CD8-positive, alpha-beta memory T cell (primary cell): ENCODE measurements around the gene MYBPC2. TPM values are rescaled to one million over a fixed set of nuclear protein-coding genes. Genes with fewer than 3 reads are reported as not detected.

Experiments
- CTCF ChIA-PET: fragments of 350-600 bp; sonication (Branson Sonifier 250); formaldehyde crosslinking; loops from one replicate; lab custom pipeline; 2021; ENCODE audit warnings: antibody characterized with exemption; lab: Charles Lee
- POLR2A ChIA-PET: fragments of 350-600 bp; sonication (Branson Sonifier 250); formaldehyde crosslinking; loops from one replicate; lab custom pipeline; 2021; ENCODE audit warnings: antibody characterized with exemption; lab: Charles Lee
- DNase-seq, 5 donors: peaks; one replicate each; pipeline versions ENCODE4 v3.0.0 to v3.0.0-alpha.2; 2020 to 2022; ENCODE audit warnings: mixed read lengths in 1 of 5
- H3K27ac ChIP-seq: one replicate; pipeline ENCODE4 v1.7.0; 2013; ENCODE audit warnings: low read depth, mild to moderate bottlenecking, low read length, moderate library complexity
- H3K27me3 ChIP-seq: 2 replicates; pipeline ENCODE4 v1.7.0; 2013; ENCODE audit warnings: low read length, mild to moderate bottlenecking; ENCODE audit not compliant: insufficient read depth, poor library complexity, severe bottlenecking
- H3K36me3 ChIP-seq: 2 replicates; pipeline ENCODE4 v1.7.0; 2013; ENCODE audit warnings: mild to moderate bottlenecking, low read length, moderate library complexity; ENCODE audit not compliant: insufficient read depth
- H3K4me1 ChIP-seq: 2 replicates; pipeline ENCODE4 v1.7.0; 2013; ENCODE audit warnings: mild to moderate bottlenecking, low read length, moderate library complexity; ENCODE audit not compliant: insufficient read depth
- H3K4me3 ChIP-seq: 2 replicates; pipeline ENCODE4 v1.7.0; 2013; ENCODE audit warnings: mild to moderate bottlenecking, low read length
- H3K9me3 ChIP-seq: 2 replicates; pipeline ENCODE4 v1.7.0; 2013; ENCODE audit warnings: mild to moderate bottlenecking, low read length
- H3K27ac Mint-ChIP-seq, 8 donors: one replicate each; pipeline ENCODE4 v1.8.0; 2020 to 2021; ENCODE audit warnings: mixed read lengths in 8 of 8, mild to moderate bottlenecking in 6 of 8, inconsistent platforms in 3 of 8, moderate library complexity in 3 of 8
- H3K27me3 Mint-ChIP-seq, 2 donors: one replicate each; pipeline ENCODE4 v1.8.0; 2020 to 2021; ENCODE audit warnings: mixed read lengths in 2 of 2, mild to moderate bottlenecking in 1 of 2, moderate library complexity in 1 of 2
- H3K36me3 Mint-ChIP-seq, 3 donors: one replicate each; pipeline ENCODE4 v1.8.0; 2020 to 2021; ENCODE audit warnings: mixed read lengths in 3 of 3, inconsistent platforms in 1 of 3, mild to moderate bottlenecking in 1 of 3
- H3K4me1 Mint-ChIP-seq, 3 donors: one replicate each; pipeline ENCODE4 v1.8.0; 2020 to 2021; ENCODE audit warnings: mixed read lengths in 3 of 3, inconsistent platforms in 1 of 3, mild to moderate bottlenecking in 1 of 3
- H3K4me3 Mint-ChIP-seq, 7 donors: one replicate each; pipeline ENCODE4 v1.8.0; 2020 to 2021; ENCODE audit warnings: mixed read lengths in 7 of 7, mild to moderate bottlenecking in 6 of 7, moderate library complexity in 4 of 7, inconsistent platforms in 2 of 7
- H3K9me3 Mint-ChIP-seq, 5 donors: one replicate each; pipeline ENCODE4 v1.8.0; 2020 to 2022; ENCODE audit warnings: mixed read lengths in 5 of 5, mild to moderate bottlenecking in 3 of 5, moderate library complexity in 2 of 5, inconsistent platforms in 1 of 5
- polyA plus RNA-seq: library from polyadenylated mRNA; unstranded; fragments of 300-500 nt; fragmentation: Illumina TruSeq; gene quantifications from one replicate; pipeline ENCODE4 v1.2.3, GENCODE V29; 2021
- total RNA-seq, 2 experiments: library from RNA; stranded (reverse); gene quantifications; one replicate each; pipeline ENCODE4 v1.2.3, GENCODE V29; 2021

MYBPC2 gene
- total and polyA plus RNA-seq, 3 experiments from 2014 or later = 0.07 to 0.24 TPM; not detected in 1

GRCh38 chr19:50485284-50485955 lies 52.7 kb downstream of the MYBPC2 start:
- H3K9me3 Mint-ChIP-seq = no peaks in the 10 kb centered on the region
- H3K4me3 ChIP-seq = no peak overlapping the region
- peaks cover 9% of the 10 kb centered on the region for H3K36me3 ChIP-seq
- no peak overlapping the region for H3K4me3 Mint-ChIP-seq
- CTCF ChIA-PET = no interaction called here
- H3K27me3 ChIP-seq = no peaks in the 10 kb centered on the region
- no peak for DNase-seq
- POLR2A ChIA-PET = no interaction called here
- H3K4me1 ChIP-seq = no peaks in the 10 kb centered on the region
- H3K9me3 ChIP-seq = no peaks in the 10 kb centered on the region
- peak overlapping the region in 1 of 8 donors; percentile 89 for H3K27ac Mint-ChIP-seq
- H3K4me1 Mint-ChIP-seq = peaks cover 1 to 9% (median 6%) of the 10 kb centered on the region in 3 donors
- H3K27me3 Mint-ChIP-seq = no peaks in the 10 kb centered on the region
- peaks cover 3 to 44% (median 5%) of the 10 kb centered on the region in 3 donors for H3K36me3 Mint-ChIP-seq
- no peak overlapping the region for H3K27ac ChIP-seq

GRCh38 chr19:50486823-50487515 lies 54.3 kb downstream of the MYBPC2 start:
- ChIA-PET POLR2A (no interaction called here), CTCF (no interaction called here)

GRCh38 chr19:50488389-50489194 lies 55.9 kb downstream of the MYBPC2 start:
- no peaks in the 10 kb centered on the region for H3K27me3 Mint-ChIP-seq
- no peak overlapping the region for H3K27ac Mint-ChIP-seq

More at GRCh38 chr19:50486823-50487515, 54.3 kb downstream of the MYBPC2 start:
- H3K27me3 ChIP-seq = no peaks in the 10 kb centered on the region
- Mint-ChIP-seq H3K4me3 (no peak overlapping the region), H3K27ac (peak overlapping the region in 1 of 8 donors; percentile 60), H3K36me3 (peaks cover 4 to 33% (median 5%) of the 10 kb centered on the region in 3 donors), H3K4me1 (peaks cover 15 to 23% (median 16%) of the 10 kb centered on the region in 3 donors), H3K27me3 (no peaks in the 10 kb centered on the region), H3K9me3 (no peaks in the 10 kb centered on the region)
- DNase-seq = peak in 4 of 5 donors; percentile 27 to 38 (median 34)
- no peak overlapping the region for H3K4me3 ChIP-seq
- no peak overlapping the region for H3K27ac ChIP-seq
- peaks cover 6% of the 10 kb centered on the region for H3K4me1 ChIP-seq
- H3K36me3 ChIP-seq = peaks cover 5% of the 10 kb centered on the region
- no peaks in the 10 kb centered on the region for H3K9me3 ChIP-seq

DNA sequence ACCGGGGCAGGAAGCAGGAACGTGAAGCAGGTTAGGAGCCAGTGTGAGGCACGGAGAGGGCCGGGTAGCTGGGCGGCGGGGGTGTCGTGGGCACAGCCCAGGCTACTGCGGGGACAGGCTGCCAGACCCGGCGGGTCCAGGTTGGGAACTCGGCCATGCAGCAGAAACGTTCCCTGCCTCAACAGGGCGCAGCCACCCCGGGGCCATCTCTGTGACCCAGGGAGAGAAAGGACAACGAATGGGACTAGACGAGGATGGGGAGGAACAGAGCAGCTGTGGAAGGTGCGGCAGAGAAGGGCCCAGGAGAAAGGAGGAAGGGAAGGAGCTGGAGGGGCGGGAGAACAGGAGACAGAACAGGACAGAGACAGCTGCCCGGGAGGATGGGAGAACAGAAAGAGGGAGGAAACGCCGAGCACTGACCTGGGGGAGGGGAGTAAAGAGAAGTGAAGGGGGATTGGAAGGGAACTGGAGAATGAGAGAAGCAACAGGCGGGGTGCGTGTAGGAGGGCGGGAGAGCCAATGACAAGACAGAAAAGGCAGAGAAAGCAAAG lies 56.8 kb downstream of the MYBPC2 start:
- H3K27ac Mint-ChIP-seq = no peak overlapping the region
- no peaks in the 10 kb centered on the region for H3K27me3 Mint-ChIP-seq
- H3K4me1 Mint-ChIP-seq = peaks cover 20 to 28% (median 20%) of the 10 kb centered on the region in 3 donors
- H3K36me3 Mint-ChIP-seq = peaks cover 0 to 12% (median 1%) of the 10 kb centered on the region in 3 donors
- H3K9me3 Mint-ChIP-seq = no peaks in the 10 kb centered on the region
- ChIA-PET POLR2A (no interaction called here), CTCF (no interaction called here)
- H3K27me3 ChIP-seq = no peaks in the 10 kb centered on the region
- no peak overlapping the region for H3K4me3 ChIP-seq
- H3K9me3 ChIP-seq = no peaks in the 10 kb centered on the region
- peaks cover 12% of the 10 kb centered on the region for H3K4me1 ChIP-seq
- H3K36me3 ChIP-seq = peaks cover 4% of the 10 kb centered on the region
- no peak for DNase-seq
- H3K4me3 Mint-ChIP-seq = no peak overlapping the region
- no peak overlapping the region for H3K27ac ChIP-seq

More at GRCh38 chr19:50488389-50489194, 55.9 kb downstream of the MYBPC2 start:
- H3K9me3 Mint-ChIP-seq = no peaks in the 10 kb centered on the region
- Histone ChIP-seq H3K27me3 (no peaks in the 10 kb centered on the region), H3K27ac (no peak overlapping the region), H3K9me3 (no peaks in the 10 kb centered on the region), H3K36me3 (peaks cover 5% of the 10 kb centered on the region), H3K4me1 (peaks cover 12% of the 10 kb centered on the region), H3K4me3 (no peak overlapping the region)
- ChIA-PET CTCF (no interaction called here), POLR2A (no interaction called here)
- no peak overlapping the region for H3K4me3 Mint-ChIP-seq
- H3K36me3 Mint-ChIP-seq = peaks cover 0 to 18% (median 1%) of the 10 kb centered on the region in 3 donors
- no peak for DNase-seq
- H3K4me1 Mint-ChIP-seq = peaks cover 20 to 28% (median 20%) of the 10 kb centered on the region in 3 donors

DNA sequence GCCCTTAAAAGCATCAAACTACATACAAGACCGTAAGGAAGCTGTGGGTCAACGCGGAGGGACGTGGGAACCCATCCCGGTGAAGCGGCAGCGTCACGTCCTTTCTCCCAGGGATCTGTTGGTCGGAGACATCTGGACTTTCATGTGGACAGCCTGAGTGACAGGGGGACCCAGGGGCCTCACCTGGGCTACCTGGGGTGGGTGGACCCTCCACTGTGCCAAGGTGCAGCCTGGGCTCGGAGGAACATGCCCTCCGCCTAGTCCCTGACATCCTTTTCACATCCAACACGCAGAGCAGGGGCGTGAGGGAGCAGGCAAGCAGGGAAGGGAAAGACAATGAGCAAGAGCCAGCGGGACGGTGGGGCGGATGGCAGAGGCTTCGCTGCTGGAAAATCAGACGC lies 57.7 kb downstream of the MYBPC2 start:
- Histone ChIP-seq H3K4me3 (no peak overlapping the region), H3K4me1 (peaks cover 12% of the 10 kb centered on the region), H3K9me3 (no peaks in the 10 kb centered on the region), H3K27me3 (no peaks in the 10 kb centered on the region), H3K27ac (no peak overlapping the region), H3K36me3 (no peaks in the 10 kb centered on the region)
- Mint-ChIP-seq H3K27ac (peak overlapping the region in 1 of 8 donors; percentile 80), H3K4me3 (no peak overlapping the region), H3K36me3 (peaks cover 0 to 6% (median 5%) of the 10 kb centered on the region in 3 donors), H3K4me1 (peaks cover 20 to 28% (median 20%) of the 10 kb centered on the region in 3 donors), H3K9me3 (no peaks in the 10 kb centered on the region), H3K27me3 (no peaks in the 10 kb centered on the region)
- DNase-seq = no peak
- ChIA-PET POLR2A (no interaction called here), CTCF (no interaction called here)

DNA sequence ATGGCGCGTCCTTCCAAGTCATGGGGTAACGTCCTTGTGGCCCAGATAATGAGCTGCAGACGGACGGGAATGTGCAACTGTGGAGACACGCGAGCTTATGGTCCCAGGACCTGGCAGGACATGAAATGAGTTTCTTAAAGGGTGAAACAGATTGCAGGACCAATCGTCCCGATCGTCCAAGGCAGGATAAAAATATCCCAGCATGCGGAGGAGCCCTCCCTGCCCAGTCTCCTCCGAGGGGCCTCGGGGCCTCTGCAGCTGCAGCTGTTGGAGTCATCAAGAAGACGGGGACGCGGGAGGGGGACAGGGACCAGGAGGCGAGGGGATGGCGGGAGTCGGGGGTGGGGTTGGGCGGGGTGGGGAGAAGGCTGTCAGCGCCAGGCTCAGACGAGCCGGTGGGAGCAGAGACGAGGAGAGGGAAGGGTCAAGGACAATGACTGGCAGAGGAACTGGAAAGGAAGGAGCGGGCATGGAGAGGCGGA lies 58.3 kb downstream of the MYBPC2 start:
- Histone ChIP-seq H3K27me3 (no peaks in the 10 kb centered on the region), H3K36me3 (no peaks in the 10 kb centered on the region), H3K9me3 (no peaks in the 10 kb centered on the region), H3K4me1 (peaks cover 12% of the 10 kb centered on the region), H3K4me3 (no peak overlapping the region), H3K27ac (no peak overlapping the region)
- ChIA-PET CTCF (no interaction called here), POLR2A (no interaction called here)
- DNase-seq = no peak
- Mint-ChIP-seq H3K27ac (peak overlapping the region in 2 of 8 donors; percentile 30 to 58), H3K4me1 (peaks cover 20 to 28% (median 20%) of the 10 kb centered on the region in 3 donors), H3K36me3 (peaks cover 0 to 5% (median 3%) of the 10 kb centered on the region in 3 donors), H3K27me3 (no peaks in the 10 kb centered on the region), H3K4me3 (no peak overlapping the region), H3K9me3 (no peaks in the 10 kb centered on the region)

- Histone ChIP-seq H3K27ac (no peak overlapping the region), H3K4me3 (no peak overlapping the region), H3K4me1 (peaks cover 12% of the 10 kb centered on the region), H3K9me3 (no peaks in the 10 kb centered on the region), H3K36me3 (no peaks in the 10 kb centered on the region), H3K27me3 (no peaks in the 10 kb centered on the region)
- Mint-ChIP-seq H3K27me3 (no peaks in the 10 kb centered on the region), H3K4me1 (peaks cover 18 to 28% (median 20%) of the 10 kb centered on the region in 3 donors), H3K4me3 (peak overlapping the region in 1 of 7 donors; percentile 38), H3K27ac (peak overlapping the region in 4 of 8 donors; percentile 14 to 81 (median 50)), H3K36me3 (peaks cover 0 to 6% (median 5%) of the 10 kb centered on the region in 3 donors), H3K9me3 (no peaks in the 10 kb centered on the region)
- DNase-seq = peak in 1 of 5 donors; percentile 32
- ChIA-PET POLR2A (no interaction called here), CTCF (no interaction called here)
Observed at GRCh38 chr19:50492303-50493052, 59.8 kb downstream of the MYBPC2 start.
